ENCODE data around the gene LRRTM3. TPM values are rescaled to one million over a fixed set of nuclear protein-coding genes. Genes with fewer than 3 reads are reported as not detected.

The LRRTM3 gene
- total RNA-seq, 1 donor from 2014 or later, result not detected

GRCh38 chr10:67022099-67022498, 96.3 kb downstream of the LRRTM3 start:
- no peak for DNase-seq (ENCODE audit: low spot score)

DNA sequence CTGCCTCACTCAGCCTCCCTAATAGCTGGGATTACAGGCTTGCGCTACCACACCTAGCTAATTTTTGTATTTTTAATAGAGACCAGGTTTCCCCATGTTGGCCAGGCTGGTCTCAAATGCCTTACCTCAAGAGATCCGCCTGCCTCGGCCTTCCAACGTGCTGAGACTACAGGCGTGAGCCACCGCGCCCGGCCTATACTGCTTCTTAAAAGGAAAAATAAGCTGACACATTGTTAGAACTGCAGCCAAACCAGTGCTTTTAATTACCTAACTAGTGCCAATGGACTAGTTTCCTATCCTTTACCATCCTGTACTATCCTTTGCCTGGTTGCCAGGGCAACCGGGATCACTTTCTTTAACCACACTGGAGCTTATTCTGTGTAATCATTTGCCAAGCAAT, 108.0 kb downstream of the LRRTM3 start:
- DNase-seq (ENCODE audit: low spot score), result no peak

GRCh38 chr10:67036808-67037207, 111.0 kb downstream of the LRRTM3 start:
- no peak for DNase-seq (ENCODE audit: low spot score)

DNA sequence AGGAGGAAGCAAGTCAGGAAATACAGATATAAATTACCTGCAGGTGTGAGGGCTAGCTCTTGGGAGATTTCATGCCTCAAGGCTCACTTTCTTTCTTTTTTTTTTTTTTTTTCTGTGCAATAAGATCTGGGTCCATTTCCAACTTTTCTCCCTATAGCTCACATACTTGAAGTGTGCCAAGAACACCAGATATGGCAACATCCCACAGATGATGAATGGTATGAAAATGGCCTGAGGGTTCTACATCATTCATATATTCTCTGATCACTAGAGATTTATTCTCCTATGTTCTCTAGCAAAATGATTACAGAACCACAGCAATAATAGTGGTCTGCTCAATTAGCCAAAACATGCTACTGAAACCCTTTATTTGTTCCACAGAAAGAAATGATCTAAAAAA, 117.2 kb downstream of the LRRTM3 start:
- no peak for DNase-seq (ENCODE audit: low spot score)

DNA sequence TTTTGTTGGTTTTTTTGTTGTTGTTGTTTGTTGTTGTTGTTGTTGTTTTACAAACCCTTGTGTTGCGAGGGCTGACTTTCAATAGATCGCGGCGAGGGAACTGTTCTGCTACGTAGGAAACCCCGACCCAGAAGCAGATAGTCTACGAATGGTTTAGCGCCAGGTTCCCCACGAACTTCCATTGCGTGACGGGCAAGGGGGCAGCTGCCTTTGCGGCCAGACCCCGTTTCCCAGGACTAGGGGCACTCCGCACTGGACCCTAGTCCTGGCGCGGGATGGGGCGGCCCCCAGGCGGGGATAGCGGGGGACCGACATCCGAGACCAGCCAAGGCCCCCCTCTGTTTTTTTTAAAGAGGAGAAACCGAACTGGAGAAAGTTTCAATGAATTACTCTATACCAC, 119.6 kb downstream of the LRRTM3 start:
- no peak for DNase-seq (ENCODE audit: low spot score)

DNA sequence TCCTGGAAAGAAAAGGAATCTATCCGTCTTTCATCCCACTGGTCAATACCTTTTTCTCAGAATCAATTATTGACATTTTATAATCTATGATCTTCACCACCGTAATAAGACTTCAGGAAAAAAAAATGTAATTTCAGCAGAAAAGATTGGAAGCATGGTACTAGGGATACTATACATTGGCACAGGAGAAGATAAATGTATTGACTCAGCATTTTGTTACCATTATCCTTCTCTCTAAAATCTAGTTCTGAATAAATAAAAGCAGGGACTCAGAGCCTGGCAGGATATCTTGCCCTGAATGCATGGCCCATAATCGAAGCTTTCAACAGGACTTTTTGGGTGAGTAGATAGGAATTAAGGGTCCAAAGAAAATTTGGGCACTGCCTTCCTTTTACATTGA, 120.7 kb downstream of the LRRTM3 start:
- no peak for DNase-seq (ENCODE audit: low spot score)

- no peak for DNase-seq (ENCODE audit: low spot score)
These were observed 124.2 kb downstream of the LRRTM3 start for GRCh38 chr10:67049988-67050387.

- DNase-seq (ENCODE audit: low spot score), result no peak
These were observed 124.6 kb downstream of the LRRTM3 start for GRCh38 chr10:67050415-67050814.

DNA sequence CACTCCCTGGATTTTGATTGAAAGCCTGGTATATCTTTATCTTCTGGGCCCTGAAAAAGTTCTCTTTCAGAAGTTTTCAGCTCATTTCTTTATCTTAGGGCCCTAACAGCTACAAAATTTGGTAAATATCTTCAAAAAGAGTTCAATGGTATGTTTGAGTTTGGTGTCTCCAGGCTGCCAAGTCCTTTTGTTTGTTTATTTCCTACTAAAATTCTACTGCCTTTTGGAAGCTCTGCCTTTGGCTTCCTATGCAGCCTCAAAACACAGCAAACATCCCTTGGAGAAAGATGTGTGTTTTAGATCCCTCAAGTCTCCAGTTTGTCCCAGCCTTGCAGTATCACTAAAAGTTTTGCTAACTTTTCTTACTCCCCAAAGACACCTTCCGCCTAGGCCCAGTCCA, 146.8 kb downstream of the LRRTM3 start:
- DNase-seq (ENCODE audit: low spot score), result no peak

DNA sequence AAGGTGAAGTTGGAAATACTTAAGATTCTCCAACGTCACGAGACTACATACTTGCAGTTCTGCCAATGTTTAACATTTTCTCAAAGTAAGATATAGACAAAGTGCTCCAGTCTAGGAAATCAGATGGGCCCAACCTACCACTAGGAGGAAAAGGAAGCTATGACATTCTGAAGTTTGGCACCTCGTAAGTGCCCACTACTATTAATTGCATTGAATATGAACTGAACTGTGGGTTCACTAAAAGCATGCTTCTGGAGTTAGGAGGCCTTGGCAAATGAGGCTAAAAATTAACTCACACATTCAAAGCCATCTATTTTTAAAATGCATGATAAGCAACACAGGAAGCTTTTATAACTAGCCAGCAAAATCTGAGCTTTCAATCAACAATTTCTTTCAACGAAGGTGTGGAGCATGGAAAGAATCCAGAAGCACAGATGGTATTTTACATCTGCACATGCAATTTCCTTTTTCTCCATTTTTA, 149.7 kb downstream of the LRRTM3 start:
- DNase-seq (ENCODE audit: low spot score), result no peak

DNA sequence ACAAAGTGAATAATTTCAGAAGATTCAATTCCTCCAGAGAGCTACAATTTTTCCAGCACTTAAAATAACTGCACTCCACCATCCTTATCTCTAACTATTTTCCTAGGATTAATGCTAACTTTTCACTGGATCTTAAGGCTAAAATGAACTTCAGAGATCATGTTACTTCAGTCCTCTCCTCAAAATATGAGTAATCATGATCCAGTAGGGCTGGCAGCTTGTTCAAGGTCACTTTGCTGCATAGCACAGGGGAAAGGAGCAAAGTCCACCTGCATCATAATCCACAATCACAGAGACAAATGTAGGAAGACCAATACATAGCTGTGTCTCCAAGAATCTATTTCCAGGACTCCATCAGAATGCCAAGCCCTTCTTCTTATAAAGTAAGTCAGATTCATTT, 150.3 kb downstream of the LRRTM3 start:
- DNase-seq (ENCODE audit: low spot score), result peak; percentile 50

GRCh38 chr10:67077376-67077775, 151.5 kb downstream of the LRRTM3 start:
- DNase-seq (ENCODE audit: low spot score), result no peak

GRCh38 chr10:67079126-67079525, 153.3 kb downstream of the LRRTM3 start:
- DNase-seq (ENCODE audit: low spot score), result no peak

DNA sequence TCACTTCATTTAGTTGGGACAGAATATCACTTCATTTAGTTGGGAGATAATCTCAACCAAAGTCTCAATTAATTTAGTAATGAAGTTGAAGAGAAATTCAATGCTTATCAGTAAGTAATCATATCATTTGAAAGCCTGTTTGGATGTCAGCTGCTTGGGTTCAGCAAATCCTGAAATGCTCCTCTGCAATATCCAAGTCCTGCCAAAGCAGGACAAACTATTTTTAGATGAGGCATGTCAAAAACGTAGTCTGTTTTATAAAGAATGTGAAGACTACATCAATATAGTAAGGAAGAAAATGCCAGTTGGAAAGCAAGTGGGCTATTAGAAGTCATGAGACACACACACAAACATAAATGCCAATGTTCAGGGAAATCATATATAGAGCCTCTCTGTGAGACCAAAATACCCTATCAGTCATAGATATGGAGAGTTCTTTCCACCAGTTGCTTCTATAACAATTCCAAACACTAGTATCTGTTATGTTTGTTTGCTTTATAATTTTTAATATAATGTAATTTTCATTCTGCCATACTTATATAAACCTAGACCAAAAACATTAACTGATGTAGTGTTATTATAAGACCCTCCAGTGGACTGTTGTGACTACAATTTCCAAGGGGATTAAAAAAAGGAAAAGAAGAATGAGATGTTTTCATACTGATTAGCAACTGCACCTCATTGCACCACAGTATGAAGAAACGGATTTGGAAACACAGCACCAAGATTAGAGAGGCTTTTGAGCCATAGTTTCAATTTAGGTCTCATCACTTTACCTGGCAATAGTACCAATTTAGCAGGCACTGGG, 160.7 kb downstream of the LRRTM3 start:
- no peak for DNase-seq (ENCODE audit: low spot score)

GRCh38 chr10:67087135-67087425, 161.2 kb downstream of the LRRTM3 start:
- no peak for DNase-seq (ENCODE audit: low spot score)

GRCh38 chr10:67088036-67088435, 162.2 kb downstream of the LRRTM3 start:
- no peak for DNase-seq (ENCODE audit: low spot score)

DNA sequence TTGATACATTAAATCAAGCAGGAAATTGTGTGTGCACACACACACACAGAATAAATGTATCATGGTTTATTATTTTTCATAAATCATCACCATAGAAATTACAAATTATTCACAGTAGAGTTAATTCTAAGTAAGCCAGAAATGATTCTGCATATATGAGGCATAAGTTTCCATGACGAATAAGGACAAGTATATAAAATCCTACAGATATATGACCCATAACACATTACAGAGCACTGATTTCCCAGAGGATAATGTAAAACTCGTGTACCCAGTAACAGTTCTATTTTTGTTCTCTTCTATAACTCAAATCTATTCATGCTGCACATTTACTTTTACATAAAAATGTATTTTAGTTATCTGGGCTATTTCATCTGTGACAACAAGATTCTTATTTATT, 169.7 kb downstream of the LRRTM3 start:
- DNase-seq (ENCODE audit: low spot score), result no peak

- DNase-seq (ENCODE audit: low spot score), result no peak
These were observed 172.6 kb downstream of the LRRTM3 start for GRCh38 chr10:67098461-67098860.

DNA sequence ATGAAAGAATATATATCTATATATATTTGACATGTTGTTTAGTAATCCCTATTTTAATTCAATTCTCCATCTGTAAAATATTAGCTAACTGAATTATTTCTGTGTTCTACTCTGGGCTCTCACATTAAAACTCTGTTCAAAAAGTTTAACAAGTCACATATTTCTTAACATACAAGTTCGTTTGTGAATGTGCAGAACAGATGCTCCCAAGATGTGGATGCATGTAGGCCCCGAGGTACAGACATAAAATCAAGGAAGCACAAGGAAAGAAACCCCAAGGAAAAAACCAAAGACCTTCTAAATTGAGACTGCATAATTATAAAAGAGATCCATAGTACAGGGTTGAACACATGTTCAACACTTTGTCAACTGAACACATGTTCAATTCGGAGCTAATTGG, 175.1 kb downstream of the LRRTM3 start:
- no peak for DNase-seq (ENCODE audit: low spot score)

GRCh38 chr10:67107670-67108069, 181.8 kb downstream of the LRRTM3 start:
- DNase-seq (ENCODE audit: low spot score), result no peak

GRCh38 chr10:67110286-67110685, 184.4 kb downstream of the LRRTM3 start:
- no peak for DNase-seq (ENCODE audit: low spot score)

- DNase-seq (ENCODE audit: low spot score), result no peak
These were observed 186.9 kb downstream of the LRRTM3 start for GRCh38 chr10:67112765-67113164.

DNA sequence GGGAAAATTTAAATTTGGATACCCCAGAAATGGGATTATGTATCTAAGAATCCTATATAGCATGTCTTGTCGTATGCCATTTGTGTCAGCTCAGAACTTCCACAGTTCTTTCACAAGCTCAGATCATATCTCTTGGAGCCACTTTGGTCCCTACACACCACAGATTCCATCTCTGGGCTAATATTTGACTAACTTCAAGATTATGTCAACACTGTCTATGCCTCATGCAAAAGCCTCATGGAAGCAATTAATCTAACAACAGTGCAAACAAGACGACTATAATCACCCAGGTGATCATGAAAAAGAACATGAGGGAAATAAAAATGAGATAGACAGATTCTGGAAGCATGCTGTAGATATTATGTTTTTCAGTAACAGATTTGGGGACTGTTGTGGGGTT, 189.1 kb downstream of the LRRTM3 start:
- DNase-seq (ENCODE audit: low spot score), result no peak

- DNase-seq (ENCODE audit: low spot score), result no peak
These were observed 190.1 kb downstream of the LRRTM3 start for GRCh38 chr10:67115972-67116371.
